GOT3 (cell line): ENCODE results near the gene GLUL.
"Not testable (repeated sequence)": the region's sequence is repeated elsewhere in the genome, so short reads cannot be mapped to it uniquely, and the experiment has no call there.

Experiments used
- DNase-seq: peaks from one replicate; lab custom pipeline; 2025; ENCODE audit warnings: mixed read lengths; lab: John Stamatoyannopoulos, UW

The GLUL gene

GRCh38 chr1:182368358-182368757 is 23.2 kb downstream of the GLUL start:
- DNase-seq, result no peak

DNA sequence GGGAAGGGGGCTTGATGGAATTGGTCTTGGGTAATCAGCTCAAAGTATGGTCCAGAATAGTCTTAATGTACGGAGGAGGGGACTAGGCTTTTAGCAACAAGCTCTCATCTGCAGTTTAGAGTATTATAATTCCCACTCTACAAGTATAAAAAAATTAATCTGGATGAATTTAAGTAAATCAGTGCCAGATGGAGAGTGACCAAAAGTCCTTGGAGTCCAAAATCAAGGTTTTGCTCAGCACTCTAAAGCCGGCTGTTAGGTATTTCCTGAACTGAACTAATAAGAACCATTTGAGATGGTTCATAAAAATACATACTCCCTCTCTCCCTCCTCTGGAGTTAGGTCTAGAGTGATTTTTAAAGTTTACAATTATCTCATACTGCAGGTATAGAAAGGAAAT is 23.7 kb downstream of the GLUL start:
- no peak for DNase-seq

DNA sequence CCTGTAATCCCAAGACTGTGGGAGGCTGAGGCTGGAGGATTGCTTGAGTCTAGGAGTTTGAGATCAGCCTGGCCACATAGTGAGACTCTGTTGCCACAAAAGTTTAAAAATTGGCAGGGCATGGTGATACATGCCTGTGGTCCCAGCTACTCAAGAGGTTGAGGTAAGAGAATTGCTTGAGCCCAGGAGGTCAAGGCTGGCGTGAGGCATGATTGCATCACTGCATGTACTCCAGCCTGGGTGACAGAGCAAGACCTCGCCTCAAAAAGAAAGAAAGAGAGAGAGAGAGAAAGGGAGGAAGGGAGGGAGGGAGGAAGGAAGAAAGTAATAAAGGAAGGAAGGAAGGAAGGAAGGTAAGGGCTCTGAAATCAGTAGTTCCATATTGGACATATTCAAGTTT is 25.0 kb downstream of the GLUL start:
- no peak for DNase-seq

GRCh38 chr1:182359645-182360044 is 31.9 kb downstream of the GLUL start:
- no peak for DNase-seq

DNA sequence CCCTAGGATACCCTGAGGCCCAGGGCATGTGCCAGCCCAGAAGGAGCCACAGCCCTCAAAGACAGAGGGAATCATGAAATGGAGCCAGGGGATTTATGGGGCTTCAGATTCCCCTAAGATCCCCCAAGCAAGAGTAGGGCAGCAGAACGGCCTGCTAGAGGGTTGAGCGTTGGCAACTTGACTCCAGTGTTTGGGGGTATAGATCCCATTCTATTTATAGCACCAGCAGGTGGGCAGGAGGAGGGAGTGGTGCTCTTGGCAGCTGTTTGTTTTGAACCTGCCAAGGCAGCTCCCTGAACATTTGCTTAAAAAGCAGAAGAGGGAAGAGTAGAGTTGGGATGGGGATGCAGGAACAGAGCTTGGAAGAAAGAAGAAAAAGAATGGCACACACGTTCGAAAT is 33.7 kb downstream of the GLUL start:
- DNase-seq, result no peak

- DNase-seq, result no peak
Observed at GRCh38 chr1:182357171-182357570, 34.4 kb downstream of the GLUL start.

DNA sequence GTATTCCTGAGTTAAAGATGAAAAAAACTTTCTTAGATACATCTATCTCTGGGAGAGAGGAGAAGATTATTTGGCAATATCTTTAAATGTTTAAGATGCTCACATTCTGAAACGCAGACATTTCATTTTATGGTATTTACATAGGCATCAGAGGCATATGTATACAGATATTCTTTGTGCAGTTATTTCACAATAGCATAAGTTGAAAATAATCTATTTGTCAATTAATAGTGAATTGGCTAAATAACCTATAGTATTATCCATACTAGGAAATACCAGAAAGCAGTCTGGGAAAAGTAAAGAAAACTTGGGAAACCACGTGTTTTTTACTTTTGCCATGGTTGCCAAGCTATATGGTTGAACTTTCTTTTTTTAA is 35.9 kb downstream of the GLUL start:
- no peak for DNase-seq

DNA sequence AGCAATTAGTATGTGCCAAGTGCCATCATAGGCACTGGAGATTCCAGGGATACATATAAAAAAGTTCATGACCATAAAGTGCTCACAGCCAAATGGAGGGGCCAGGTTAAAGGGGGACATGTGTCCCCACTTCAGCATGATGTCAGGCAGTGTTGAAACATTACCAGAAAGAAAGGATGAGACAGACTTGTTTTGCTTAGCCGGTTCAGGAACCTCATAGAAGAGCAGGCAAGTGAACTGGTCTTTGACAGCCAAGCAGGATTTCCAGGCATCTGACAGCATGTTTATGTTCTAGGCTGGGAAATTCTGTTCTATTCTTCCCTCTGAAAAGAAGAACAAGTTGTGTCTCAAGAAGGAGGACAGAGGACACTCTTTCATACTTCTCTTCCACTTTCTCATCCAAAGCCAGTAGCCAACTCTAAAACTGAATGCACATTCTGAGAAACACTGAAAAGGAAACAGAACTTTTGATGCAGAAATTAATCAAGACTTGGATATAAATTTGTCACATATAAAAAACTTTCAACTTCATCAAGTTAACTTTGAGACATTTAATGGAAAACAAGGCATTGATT is 39.7 kb downstream of the GLUL start:
- no peak for DNase-seq

- no peak for DNase-seq
Observed at GRCh38 chr1:182350839-182351238, 40.8 kb downstream of the GLUL start.

DNA sequence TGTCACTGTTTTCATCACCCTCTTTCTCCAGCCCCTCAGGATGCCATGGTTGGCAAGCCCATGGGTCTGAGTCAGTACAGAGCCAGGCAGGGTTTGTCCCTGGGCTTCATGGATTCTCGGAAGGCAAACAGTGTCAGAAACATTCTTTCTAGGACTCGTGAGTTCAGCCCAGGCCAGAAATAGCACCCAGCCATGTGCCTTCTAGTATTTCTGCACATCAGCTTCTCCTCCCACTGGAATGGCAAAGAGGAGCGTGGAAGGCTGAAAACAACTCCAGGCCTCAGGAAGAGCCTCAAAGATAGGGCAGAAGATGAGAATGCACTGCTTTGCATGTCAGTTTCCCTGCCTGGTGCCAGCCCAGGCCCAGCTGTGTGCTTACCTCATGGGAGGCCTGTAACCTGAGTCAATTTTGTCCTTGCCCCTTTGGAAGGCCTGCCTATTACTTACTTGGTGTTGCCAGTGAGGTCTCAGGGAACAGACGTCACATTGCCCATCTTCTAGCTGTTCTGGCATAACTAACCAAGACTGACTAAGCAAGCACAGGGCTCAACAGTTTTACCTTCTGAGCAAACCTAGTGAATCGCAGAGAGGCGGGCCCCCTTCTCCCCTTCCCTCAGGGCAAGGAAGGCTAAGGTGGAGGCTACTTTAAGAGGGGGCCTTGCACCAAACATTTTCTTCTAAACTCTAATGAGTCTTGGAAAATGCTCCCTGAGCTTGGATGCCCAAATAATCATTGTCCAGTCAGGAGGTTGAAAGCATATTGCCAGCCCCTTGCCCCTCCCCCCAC is 42.4 kb downstream of the GLUL start:
- no peak for DNase-seq

DNA sequence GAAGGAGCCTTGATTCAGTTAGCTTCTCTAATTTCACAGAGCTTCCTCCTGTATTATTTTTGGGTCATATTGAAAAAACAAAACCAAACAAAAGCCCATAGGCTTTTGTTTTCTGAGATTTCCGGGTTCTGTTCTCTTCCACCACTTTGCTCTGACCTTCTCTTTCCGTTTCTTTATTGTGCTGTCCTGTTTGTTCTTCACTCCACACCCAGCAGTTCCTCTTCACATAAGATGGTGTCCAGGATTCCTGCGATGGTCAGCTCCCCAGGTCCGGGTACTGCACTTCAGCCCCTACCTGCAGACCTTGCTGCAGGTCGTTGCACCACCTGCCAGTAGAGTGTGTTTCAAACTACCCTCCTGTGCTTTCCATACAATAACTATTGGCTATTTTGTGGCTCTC is 44.6 kb downstream of the GLUL start:
- DNase-seq, result no peak

- DNase-seq, result no peak
Observed at GRCh38 chr1:182340233-182341058, 51.1 kb downstream of the GLUL start.

DNA sequence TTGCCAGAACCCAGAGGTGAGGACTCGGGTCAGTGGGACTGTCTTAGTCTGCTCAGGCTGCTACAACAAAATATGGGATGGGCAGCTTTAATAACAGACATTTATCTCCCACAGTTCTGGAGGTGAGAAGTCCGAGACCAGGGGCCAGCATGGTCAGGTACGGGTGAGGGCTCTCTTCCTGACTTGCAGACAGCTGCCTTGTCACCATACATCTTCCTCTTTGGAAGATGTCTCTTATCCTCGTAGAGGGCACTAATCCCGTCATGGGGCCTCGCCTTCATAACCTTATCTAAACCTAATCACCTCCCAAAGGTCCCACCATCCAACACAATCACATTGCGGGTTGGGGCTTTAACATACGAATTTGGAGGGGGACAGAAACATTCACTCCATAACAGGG is 51.9 kb downstream of the GLUL start:
- DNase-seq, result no peak

GRCh38 chr1:182338806-182339370 is 52.7 kb downstream of the GLUL start:
- no peak for DNase-seq

- DNase-seq, result no peak
Observed at GRCh38 chr1:182337736-182338571, 53.6 kb downstream of the GLUL start.

GRCh38 chr1:182335771-182336566 is 55.6 kb downstream of the GLUL start:
- DNase-seq, result no peak

DNA sequence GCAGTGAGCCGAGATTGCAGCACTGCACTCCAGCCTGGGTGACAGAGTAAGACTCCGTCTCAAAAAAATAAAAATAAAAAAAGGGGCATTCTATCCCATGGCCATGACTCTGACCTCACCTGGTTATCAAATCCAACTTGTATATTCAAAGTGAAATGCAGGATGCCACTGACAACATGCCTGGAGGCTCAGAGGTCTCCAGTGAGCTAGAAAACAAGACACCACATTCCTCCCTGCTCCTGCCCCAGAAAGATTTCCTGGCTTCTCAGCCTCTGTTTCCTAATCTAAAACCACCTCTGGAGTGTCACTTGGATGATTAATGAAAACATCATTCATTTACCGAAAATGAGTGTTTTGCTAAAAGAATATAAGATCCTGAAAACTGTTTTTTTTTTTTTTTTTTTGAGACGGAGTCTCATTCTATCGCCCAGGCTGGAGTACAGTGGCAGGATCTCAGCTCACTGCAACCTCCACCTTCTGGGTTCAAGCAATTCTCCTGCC is 58.5 kb downstream of the GLUL start:
- DNase-seq, result not testable (repeated sequence)

DNA sequence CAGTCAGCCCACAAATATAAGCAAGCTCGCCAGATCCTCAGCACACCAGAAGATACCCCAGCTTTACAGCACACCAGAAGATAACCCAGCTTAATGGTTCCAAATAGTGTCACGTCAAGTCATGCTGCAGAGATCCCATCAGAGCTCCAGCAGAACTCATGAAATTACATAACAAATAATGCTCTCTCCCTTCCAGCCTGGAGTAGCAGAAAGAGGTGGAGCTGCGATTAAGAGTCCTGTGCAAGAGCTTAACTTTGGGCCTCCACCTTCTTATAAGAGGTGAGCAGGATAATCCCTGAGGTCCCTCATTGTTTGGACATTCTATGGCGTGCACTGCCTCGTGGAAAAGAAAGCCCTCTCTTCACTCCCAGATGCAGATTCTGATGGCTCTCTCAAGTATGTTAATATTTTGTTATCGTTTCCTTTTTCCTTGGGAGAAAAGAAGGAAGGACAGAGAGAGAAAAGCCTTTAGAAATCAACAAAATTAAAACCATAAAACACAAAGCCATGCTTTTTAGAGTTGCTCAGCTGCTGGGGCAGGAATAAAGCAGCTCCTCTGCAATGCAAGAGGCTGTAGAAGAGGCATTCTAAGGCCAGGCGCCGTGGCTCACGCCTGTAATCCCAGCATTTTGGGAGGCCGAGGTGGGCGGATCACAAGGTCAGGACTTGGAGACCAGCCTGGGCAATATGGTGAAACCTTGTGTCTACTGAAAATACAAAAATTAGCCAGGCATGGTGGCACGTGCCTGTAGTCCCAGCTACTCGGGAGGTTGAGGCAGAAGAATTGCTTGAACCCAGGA is 59.1 kb downstream of the GLUL start:
- no peak for DNase-seq
